Right lobe of liver (tissue), 6 donors: ENCODE results near the gene RPP38. TPM values are rescaled to one million over a fixed set of nuclear protein-coding genes. Genes with fewer than 3 reads are reported as not detected.

Experiments
- ATAC-seq, 4 donors: fragments of 200-7000 bp; cut with Tn5 transposase; one replicate each; pipeline ENCODE4 v1.9.1; 2020; ENCODE audit warnings: mild to moderate bottlenecking in 4 of 4, moderate library complexity in 4 of 4
- DNase-seq, 3 donors: peaks; one replicate each; pipeline ENCODE4 v3.0.0-alpha.2; 2020
- H3K27ac ChIP-seq, 3 donors: fragments of 200-600 bp; one replicate each; pipeline ENCODE4 v1.8.0; 2022
- H3K27me3 ChIP-seq, 2 donors: fragments of 200-600 bp; one replicate each; pipeline ENCODE4 v1.8.0; 2022
- H3K36me3 ChIP-seq, 4 donors: fragments of 200-600 bp; sonication (generic) in 1 of 4; one replicate each; pipeline versions ENCODE4 v1.5.1 to v1.8.0; 2017 to 2022; ENCODE audit warnings: control low read depth in 1 of 4
- H3K4me1 ChIP-seq, 4 donors: fragments of 200-600 bp; sonication (generic) in 1 of 4; one replicate each; pipeline versions ENCODE4 v1.5.1 to v1.8.0; 2017 to 2022; ENCODE audit warnings: control low read depth in 1 of 4
- H3K4me3 ChIP-seq, 3 donors: fragments of 200-600 bp; one replicate each; pipeline ENCODE4 v1.8.0; 2022
- H3K9me3 ChIP-seq, 4 donors: fragments of 200-600 bp; sonication (generic) in 1 of 4; one replicate each; pipeline versions ENCODE4 v1.5.1 to v1.8.0; 2017 to 2022; ENCODE audit warnings: control low read depth in 1 of 4
- POLR2A ChIP-seq: fragments of 450-650 bp; IDR thresholded peaks from one replicate; pipeline ENCODE4 v1.6.1; 2017; ENCODE audit warnings: antibody characterized with exemption, mild to moderate bottlenecking
- WGBS: methylation state at CpG from one replicate; pipeline ENCODE4 v1.1.6; 2018; ENCODE audit warnings: low coverage, low lambda C conversion rate; ENCODE audit not compliant: insufficient coverage; ENCODE audit errors: missing lambda C conversion rate; 5-methylcytosine and 5-hydroxymethylcytosine counted together
- intact Hi-C, 2 donors: fragments of 100-400 bp; cut with DNase I; formaldehyde crosslinking; loops; one replicate each; pipeline versions ENCODE4 v1.11.2 to v1.14.1; 2022
- total RNA-seq, 6 experiments: library from RNA; depleted of rRNA in 2 of 6; stranded (reverse); fragments of >200 nt in 2 of 6; fragmentation: NEBNext Ultra II Directional in 3 of 6; extraction: Animal tissue kit (Norgen Biotek cat#: 25700) in 3 of 6; gene quantifications; one replicate each; pipeline versions ENCODE4 v1.1.0 to v1.2.4, GENCODE V29; 2016 to 2023
- TF ChIP-seq, protein P1 (sequence below), 4 donors: fragments of 200-600 bp in 3 of 4; fragments of 450-650 bp in 1 of 4; IDR thresholded peaks; one replicate each; pipeline versions ENCODE4 v1.5.1 to v1.8.0; 2016 to 2022; ENCODE audit warnings: antibody characterized with exemption in 4 of 4, mild to moderate bottlenecking in 2 of 4
- donor health status: DM: no; HTN: yes; CAD: no.
- donor health status: DM: no; HTN: no; CAD: no.
- donor health status: DM: no; HTN: no; CAD: no.
- donor health status: DM: no; HTN: yes; CAD: no.
- donor health status: DM: no; HTN: yes; CAD: no.

Gene RPP38
- total RNA-seq, 6 experiments from 2014 or later, result 5.4 to 9.4 (median 6.9) TPM

DNA sequence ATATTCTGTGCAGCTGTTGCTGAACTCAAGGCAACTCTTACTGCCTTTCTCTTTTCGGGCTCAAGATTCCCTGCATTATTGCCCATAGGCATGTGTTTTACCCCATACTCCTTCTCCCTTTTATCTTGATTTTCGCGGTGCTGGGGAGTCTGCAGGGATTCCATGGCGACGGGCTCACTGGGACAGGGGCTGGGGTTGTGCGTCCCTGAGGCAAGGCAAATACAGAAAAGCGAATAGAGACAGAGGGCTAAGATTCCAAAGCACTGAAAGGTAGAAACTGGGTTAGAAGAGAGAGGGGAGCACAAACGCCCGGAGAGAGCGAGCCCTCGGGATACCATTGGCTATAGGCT is 519 bp upstream of the RPP38 start:
- DNase-seq (no peak), ATAC-seq (peak in 1 of 4 donors; percentile 29)
- Histone ChIP-seq H3K4me1 (peaks cover 0 to 14% (median 6%) of the 10 kb centered on the region in 4 donors), H3K27me3 (no peaks in the 10 kb centered on the region), H3K4me3 (peak overlapping the region; percentile 84 to 99 (median 91)), H3K36me3 (no peaks in the 10 kb centered on the region), H3K27ac (peak overlapping the region; percentile 88 to 92 (median 89)), H3K9me3 (no peaks in the 10 kb centered on the region)
- 1% methylated on average over 10 of the region's 11 CpGs for WGBS
- intact Hi-C loops, result no loop called here
- TF ChIP-seq POLR2A, result no peak
- TF ChIP-seq, protein P1, sequence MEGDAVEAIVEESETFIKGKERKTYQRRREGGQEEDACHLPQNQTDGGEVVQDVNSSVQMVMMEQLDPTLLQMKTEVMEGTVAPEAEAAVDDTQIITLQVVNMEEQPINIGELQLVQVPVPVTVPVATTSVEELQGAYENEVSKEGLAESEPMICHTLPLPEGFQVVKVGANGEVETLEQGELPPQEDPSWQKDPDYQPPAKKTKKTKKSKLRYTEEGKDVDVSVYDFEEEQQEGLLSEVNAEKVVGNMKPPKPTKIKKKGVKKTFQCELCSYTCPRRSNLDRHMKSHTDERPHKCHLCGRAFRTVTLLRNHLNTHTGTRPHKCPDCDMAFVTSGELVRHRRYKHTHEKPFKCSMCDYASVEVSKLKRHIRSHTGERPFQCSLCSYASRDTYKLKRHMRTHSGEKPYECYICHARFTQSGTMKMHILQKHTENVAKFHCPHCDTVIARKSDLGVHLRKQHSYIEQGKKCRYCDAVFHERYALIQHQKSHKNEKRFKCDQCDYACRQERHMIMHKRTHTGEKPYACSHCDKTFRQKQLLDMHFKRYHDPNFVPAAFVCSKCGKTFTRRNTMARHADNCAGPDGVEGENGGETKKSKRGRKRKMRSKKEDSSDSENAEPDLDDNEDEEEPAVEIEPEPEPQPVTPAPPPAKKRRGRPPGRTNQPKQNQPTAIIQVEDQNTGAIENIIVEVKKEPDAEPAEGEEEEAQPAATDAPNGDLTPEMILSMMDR (IDR thresholded peaks at IDR 0.05), result no peak

DNA sequence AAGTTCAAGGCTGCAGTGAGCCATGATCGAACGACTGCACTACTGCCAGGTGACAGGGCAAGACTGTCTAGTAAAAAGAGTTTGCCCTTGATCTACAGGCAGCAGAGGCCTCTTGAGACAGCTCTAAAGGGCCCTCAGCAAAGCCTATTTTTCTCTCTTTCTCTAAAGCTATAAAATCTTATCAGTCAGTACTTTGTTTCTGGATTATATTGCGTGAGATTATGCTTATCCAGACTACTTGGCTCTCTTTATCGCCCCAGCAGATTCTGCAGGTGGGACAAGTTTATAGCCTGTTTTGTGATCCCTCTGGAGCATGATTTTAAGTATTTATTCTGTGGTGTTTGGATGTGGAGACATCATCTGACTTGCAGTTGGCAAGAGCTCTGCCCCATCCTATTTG is 2.7 kb downstream of the RPP38 start:
- Histone ChIP-seq H3K9me3 (no peaks in the 10 kb centered on the region), H3K4me1 (peaks cover 0 to 14% (median 6%) of the 10 kb centered on the region in 4 donors), H3K27me3 (no peaks in the 10 kb centered on the region), H3K36me3 (peaks cover 0 to 27% (median 13%) of the 10 kb centered on the region in 4 donors), H3K4me3 (no peak overlapping the region), H3K27ac (no peak overlapping the region)
- TF ChIP-seq, protein P1 (IDR thresholded peaks at IDR 0.05), result no peak
- TF ChIP-seq POLR2A, result no peak
- DNase-seq (no peak), ATAC-seq (no peak)
- 82% methylated on average over 4 of the region's 4 CpGs for WGBS
- intact Hi-C loops, result no loop called here

DNA sequence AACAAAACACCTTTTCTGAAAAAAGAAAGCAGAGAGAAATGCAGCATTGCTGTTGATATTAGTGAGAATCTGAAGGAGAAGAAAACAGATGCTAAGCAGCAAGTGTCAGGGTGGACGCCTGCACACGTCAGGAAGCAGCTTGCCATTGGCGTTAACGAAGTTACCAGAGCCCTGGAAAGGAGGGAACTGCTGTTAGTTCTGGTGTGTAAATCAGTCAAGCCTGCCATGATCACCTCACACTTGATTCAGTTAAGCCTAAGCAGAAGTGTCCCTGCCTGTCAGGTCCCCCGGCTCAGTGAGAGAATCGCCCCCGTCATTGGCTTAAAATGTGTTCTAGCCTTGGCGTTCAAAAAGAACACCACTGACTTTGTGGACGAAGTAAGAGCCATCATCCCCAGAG is 6.4 kb downstream of the RPP38 start:
- peaks cover 0 to 40% (median 16%) of the 10 kb centered on the region in 4 donors for H3K36me3 ChIP-seq
- intact Hi-C loops, result no loop called here

DNA sequence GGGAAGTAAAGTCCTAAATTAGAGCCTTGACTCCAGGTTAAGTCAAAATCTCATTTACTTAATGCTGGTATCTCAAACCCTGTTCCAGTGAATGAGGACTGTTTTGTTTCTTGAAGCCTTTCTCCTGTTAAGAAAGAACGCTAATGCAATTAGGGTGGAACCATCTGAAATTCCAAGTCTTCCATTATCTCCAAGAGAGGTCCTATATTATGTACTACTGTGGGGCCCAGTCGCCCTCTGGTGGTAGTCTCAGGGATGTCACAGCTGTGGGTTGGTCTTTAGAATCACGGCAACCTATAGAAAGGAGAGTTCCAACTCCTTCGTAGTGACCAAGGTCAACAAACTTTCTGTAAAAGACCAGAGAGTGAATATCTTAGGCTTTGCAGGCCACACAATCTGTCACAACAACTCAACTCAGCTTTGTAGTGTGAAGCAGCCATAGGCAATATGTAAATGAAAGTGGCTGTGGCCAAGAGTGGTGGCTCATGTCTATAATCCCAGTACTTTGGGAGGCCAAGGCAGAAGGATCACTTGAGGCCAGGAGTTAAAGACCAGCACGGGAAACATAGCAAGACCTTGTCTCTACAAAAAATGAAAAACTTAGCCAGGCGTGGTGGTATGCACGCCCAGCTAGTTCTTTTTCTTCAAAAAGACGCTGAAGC is 9.3 kb downstream of the RPP38 start:
- intact Hi-C loops, result no loop called here
- peak in 1 of 3 donors; percentile 44 for DNase-seq
- peaks cover 0 to 42% (median 17%) of the 10 kb centered on the region in 4 donors for H3K36me3 ChIP-seq
- peaks cover 0 to 17% (median 6%) of the 10 kb centered on the region in 4 donors for H3K4me1 ChIP-seq
- H3K27me3 ChIP-seq, result no peaks in the 10 kb centered on the region
- WGBS, result 64% methylated on average over 7 of the region's 8 CpGs
- H3K4me3 ChIP-seq, result no peak overlapping the region
- TF ChIP-seq, protein P1 (IDR thresholded peaks at IDR 0.05), result peak; percentile 64 to 85 (median 84)
- TF ChIP-seq POLR2A, result no peak
- H3K9me3 ChIP-seq, result no peaks in the 10 kb centered on the region
- no peak overlapping the region for H3K27ac ChIP-seq
- peak; percentile 61 to 82 (median 70) for ATAC-seq

More for the DNA sequence above, 6.4 kb downstream of the RPP38 start:
- Histone ChIP-seq H3K9me3 (no peaks in the 10 kb centered on the region), H3K27ac (no peak overlapping the region), H3K27me3 (no peaks in the 10 kb centered on the region), H3K4me1 (peaks cover 0 to 14% (median 4%) of the 10 kb centered on the region in 4 donors), H3K4me3 (no peak overlapping the region)
- ATAC-seq (no peak), DNase-seq (no peak)
- whole genome bisulfite sequencing, result 90% methylated on average over 9 of the region's 9 CpGs
- TF ChIP-seq POLR2A, result no peak
- TF ChIP-seq, protein P1 (IDR thresholded peaks at IDR 0.05), result no peak
